Esophagus squamous epithelium (tissue), 5 donors: ENCODE results near the gene HUS1B. TPM values are rescaled to one million over a fixed set of nuclear protein-coding genes. Genes with fewer than 3 reads are reported as not detected.

Source experiments
- DNase-seq: peaks from one replicate; lab custom pipeline; 2025; lab: John Stamatoyannopoulos, UW
- H3K27ac ChIP-seq, 4 donors: fragments of 200-600 bp; sonication (generic); one replicate each; pipeline ENCODE4 v1.5.1; 2016 to 2019; ENCODE audit warnings: mild to moderate bottlenecking in 1 of 4
- H3K27me3 ChIP-seq, 4 donors: fragments of 200-600 bp; sonication (generic); 1 replicate in 3 of 4; 2 replicates in 1 of 4; pipeline versions ENCODE4 v1.5.1 to v1.6.0; 2017 to 2021; ENCODE audit warnings: antibody characterized with exemption in 1 of 4
- H3K36me3 ChIP-seq, 3 donors: fragments of 200-600 bp; sonication (generic); one replicate each; pipeline ENCODE4 v1.5.1; 2016 to 2019
- H3K4me1 ChIP-seq, 3 donors: fragments of 200-600 bp; sonication (generic); one replicate each; pipeline ENCODE4 v1.5.1; 2017 to 2019
- H3K4me3 ChIP-seq, 4 donors: fragments of 200-600 bp; sonication (generic); 1 replicate in 3 of 4; 2 replicates in 1 of 4; pipeline ENCODE4 v1.5.1; 2016 to 2019; ENCODE audit warnings: mild to moderate bottlenecking in 2 of 4, moderate library complexity in 1 of 4
- H3K9me3 ChIP-seq, 3 donors: fragments of 200-600 bp; sonication (generic); one replicate each; pipeline ENCODE4 v1.5.1; 2016 to 2019
- CTCF ChIP-seq, 6 experiments: fragments of 450-650 bp in 4 of 6; fragments of 200-600 bp in 2 of 6; sonication (generic) in 2 of 6; IDR thresholded peaks; one replicate each; pipeline ENCODE4 v1.5.1; 2016 to 2019; ENCODE audit warnings: antibody characterized with exemption in 6 of 6, mild to moderate bottlenecking in 4 of 6, moderate library complexity in 4 of 6
- POLR2A ChIP-seq, 4 donors: fragments of 450-650 bp; IDR thresholded peaks; one replicate each; pipeline ENCODE4 v1.6.1; 2017; ENCODE audit warnings: antibody characterized with exemption in 4 of 4, mild to moderate bottlenecking in 4 of 4, moderate library complexity in 3 of 4
- WGBS, 2 donors: methylation state at CpG; one replicate each; pipeline ENCODE4 v1.1.5; 2018; 5-methylcytosine and 5-hydroxymethylcytosine counted together
- intact Hi-C: fragments of 100-400 bp; cut with DNase I; formaldehyde crosslinking; loops from one replicate; pipeline ENCODE4 v1.15.0; 2022
- total RNA-seq, 4 donors: library from RNA; depleted of rRNA; stranded (reverse); fragments of >200 nt; gene quantifications; one replicate each; pipeline ENCODE4 v1.1.0, GENCODE V29; 2016
- donor health status: DM: yes; HTN: yes; CAD: no.

The HUS1B gene
- total RNA-seq, 4 donors from 2014 or later = 0.30 to 3.4 (median 2.7) TPM; not detected in 1

DNA sequence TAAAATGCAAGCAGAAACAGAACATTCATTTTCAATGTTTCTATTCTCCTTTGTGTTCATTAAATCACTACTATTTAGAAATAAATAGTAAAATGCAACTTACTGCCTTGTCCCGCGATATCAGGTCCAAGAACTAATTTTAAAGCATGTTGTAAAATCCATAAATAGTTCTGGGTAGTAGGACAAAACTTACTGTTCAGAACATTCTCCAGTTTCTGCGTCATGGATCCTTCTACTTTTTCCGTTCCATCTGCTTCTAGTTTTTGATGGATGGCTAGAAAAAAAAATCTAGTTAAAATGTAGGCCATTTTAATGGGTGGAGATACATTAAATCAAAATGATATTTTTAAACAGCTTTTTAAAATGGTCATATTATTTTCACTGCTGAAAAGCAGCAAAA, 47.0 kb downstream of the HUS1B start:
- TF ChIP-seq POLR2A (IDR thresholded peaks at IDR 0.05) (no peak), CTCF (IDR thresholded peaks at IDR 0.05) (no peak)
- WGBS, 2 donors = 95 to 96% methylated on average over 4 of the region's 4 CpGs

GRCh38 chr6:606829-607379, 50.0 kb downstream of the HUS1B start:
- DNase-seq = no peak
- peaks cover 0 to 53% (median 3%) of the 10 kb centered on the region in 3 donors for H3K36me3 ChIP-seq
- intact Hi-C loops = no loop called here
- 89 to 97% methylated on average over 12 to 14 of the region's 14 CpGs for WGBS, 2 donors
- no peaks in the 10 kb centered on the region for H3K27me3 ChIP-seq
- no peak for TF ChIP-seq POLR2A (IDR thresholded peaks at IDR 0.05)
- TF ChIP-seq CTCF (IDR thresholded peaks at IDR 0.05) = no peak
- H3K27ac ChIP-seq = no peak overlapping the region
- no peaks in the 10 kb centered on the region for H3K9me3 ChIP-seq
- H3K4me3 ChIP-seq = no peak overlapping the region
- H3K4me1 ChIP-seq = peaks cover 0 to 6% (median 0%) of the 10 kb centered on the region in 3 donors

More for the DNA sequence above, 47.0 kb downstream of the HUS1B start:
- H3K27ac ChIP-seq = no peak overlapping the region
- intact Hi-C loops = no loop called here
- no peaks in the 10 kb centered on the region for H3K9me3 ChIP-seq
- peaks cover 0 to 48% (median 3%) of the 10 kb centered on the region in 3 donors for H3K36me3 ChIP-seq
- H3K4me3 ChIP-seq = no peak overlapping the region
- DNase-seq = no peak
- no peaks in the 10 kb centered on the region for H3K27me3 ChIP-seq
- peaks cover 0 to 6% (median 0%) of the 10 kb centered on the region in 3 donors for H3K4me1 ChIP-seq

Other genes with a start within 250 kb of the HUS1B start
- 10 to 100 TPM; 17.8 to 24.8 (median 21.4) TPM for gene EXOC2, start 36.0 kb upstream of the HUS1B start, total RNA-seq